Chondrocyte (in vitro differentiated cells): ENCODE measurements around the gene UBA1. TPM values are rescaled to one million over a fixed set of nuclear protein-coding genes. Genes with fewer than 3 reads are reported as not detected.

Source experiments
- DNase-seq: peaks from one replicate; pipeline ENCODE4 v3.0.0; 2021; ENCODE audit warnings: mixed read lengths, low spot score
- H3K27ac Mint-ChIP-seq: one replicate; pipeline ENCODE4 v1.8.0; 2021; ENCODE audit warnings: mild to moderate bottlenecking, moderate library complexity, mixed read lengths; ENCODE audit not compliant: unreplicated experiment
- H3K27me3 Mint-ChIP-seq: 2 replicates; pipeline ENCODE4 v1.8.0; 2021; ENCODE audit warnings: low read depth, mixed read lengths
- H3K36me3 Mint-ChIP-seq: 2 replicates; pipeline ENCODE4 v1.8.0; 2021; ENCODE audit warnings: low read depth, mixed read lengths
- H3K4me1 Mint-ChIP-seq: 2 replicates; pipeline ENCODE4 v1.8.0; 2021; ENCODE audit warnings: low read depth, mild to moderate bottlenecking, mixed read lengths
- H3K4me3 Mint-ChIP-seq: one replicate; pipeline ENCODE4 v1.8.0; 2021; ENCODE audit warnings: mild to moderate bottlenecking, moderate library complexity, mixed read lengths; ENCODE audit not compliant: unreplicated experiment
- H3K9me3 Mint-ChIP-seq: 2 replicates; pipeline ENCODE4 v1.8.0; 2021; ENCODE audit warnings: low read depth, mixed read lengths
- CTCF ChIP-seq: fragments of 200-600 bp; sonication (generic); IDR thresholded peaks from 2 replicates; pipeline ENCODE4 v1.5.0; 2021; ENCODE audit warnings: antibody characterized with exemption, mild to moderate bottlenecking, moderate library complexity
- total RNA-seq: library from RNA; stranded (reverse); gene quantifications from 3 replicates; pipeline ENCODE4 v1.2.1, GENCODE V29; 2021

UBA1 gene
- total RNA-seq, 1 donor from 2014 or later, result 311 TPM

GRCh38 chrX:47197526-47197925 lies 3.9 kb downstream of the UBA1 start:
- no peaks in the 10 kb centered on the region for H3K27me3 Mint-ChIP-seq
- H3K36me3 Mint-ChIP-seq, result peaks cover 44% of the 10 kb centered on the region
- peak; percentile 20 for DNase-seq
- H3K4me3 Mint-ChIP-seq, result peak overlapping the region; percentile 98
- peak overlapping the region; percentile 82 for H3K27ac Mint-ChIP-seq
- H3K9me3 Mint-ChIP-seq, result no peaks in the 10 kb centered on the region
- no peak for TF ChIP-seq CTCF
- peaks cover 68% of the 10 kb centered on the region for H3K4me1 Mint-ChIP-seq

- H3K27me3 Mint-ChIP-seq, result no peaks in the 10 kb centered on the region
- H3K4me3 Mint-ChIP-seq, result peak overlapping the region; percentile 31
- DNase-seq, result peak; percentile 63
- peak overlapping the region; percentile 82 for H3K27ac Mint-ChIP-seq
- peaks cover 62% of the 10 kb centered on the region for H3K4me1 Mint-ChIP-seq
- TF ChIP-seq CTCF, result no peak
- no peaks in the 10 kb centered on the region for H3K9me3 Mint-ChIP-seq
- H3K36me3 Mint-ChIP-seq, result peaks cover 48% of the 10 kb centered on the region
Measured at GRCh38 chrX:47198026-47198686, 4.5 kb downstream of the UBA1 start.

- no peaks in the 10 kb centered on the region for H3K9me3 Mint-ChIP-seq
- peak overlapping the region; percentile 82 for H3K27ac Mint-ChIP-seq
- peaks cover 51% of the 10 kb centered on the region for H3K36me3 Mint-ChIP-seq
- H3K4me3 Mint-ChIP-seq, result peak overlapping the region; percentile 31
- TF ChIP-seq CTCF, result no peak
- no peaks in the 10 kb centered on the region for H3K27me3 Mint-ChIP-seq
- H3K4me1 Mint-ChIP-seq, result peaks cover 58% of the 10 kb centered on the region
- DNase-seq, result peak; percentile 70
Measured at GRCh38 chrX:47198687-47199080, 5.1 kb downstream of the UBA1 start.

GRCh38 chrX:47199286-47199685 lies 5.7 kb downstream of the UBA1 start:
- DNase-seq, result peak; percentile 50
- no peak overlapping the region for H3K27ac Mint-ChIP-seq
- no peak overlapping the region for H3K4me3 Mint-ChIP-seq
- H3K9me3 Mint-ChIP-seq, result no peaks in the 10 kb centered on the region
- H3K4me1 Mint-ChIP-seq, result peaks cover 56% of the 10 kb centered on the region
- no peaks in the 10 kb centered on the region for H3K27me3 Mint-ChIP-seq
- TF ChIP-seq CTCF, result no peak
- H3K36me3 Mint-ChIP-seq, result peaks cover 55% of the 10 kb centered on the region

- Mint-ChIP-seq H3K4me1 (peaks cover 43% of the 10 kb centered on the region), H3K36me3 (peaks cover 60% of the 10 kb centered on the region), H3K9me3 (no peaks in the 10 kb centered on the region), H3K27me3 (no peaks in the 10 kb centered on the region), H3K4me3 (no peak overlapping the region), H3K27ac (peak overlapping the region; percentile 22)
- peak; percentile 42 for TF ChIP-seq CTCF
- DNase-seq, result peak; percentile 67
Measured at GRCh38 chrX:47200385-47201150, 6.9 kb downstream of the UBA1 start.
